NCI-H1105 treated with DMSO at 0.1 percent for 48 hours (cell line): ENCODE measurements around the gene ARHGAP6.
"Not testable (repeated sequence)": the region's sequence is repeated elsewhere in the genome, so short reads cannot be mapped to it uniquely, and the experiment has no call there.

Experiments used
- DNase-seq: peaks from one replicate; lab custom pipeline; 2025; lab: John Stamatoyannopoulos, UW

The ARHGAP6 gene

DNA sequence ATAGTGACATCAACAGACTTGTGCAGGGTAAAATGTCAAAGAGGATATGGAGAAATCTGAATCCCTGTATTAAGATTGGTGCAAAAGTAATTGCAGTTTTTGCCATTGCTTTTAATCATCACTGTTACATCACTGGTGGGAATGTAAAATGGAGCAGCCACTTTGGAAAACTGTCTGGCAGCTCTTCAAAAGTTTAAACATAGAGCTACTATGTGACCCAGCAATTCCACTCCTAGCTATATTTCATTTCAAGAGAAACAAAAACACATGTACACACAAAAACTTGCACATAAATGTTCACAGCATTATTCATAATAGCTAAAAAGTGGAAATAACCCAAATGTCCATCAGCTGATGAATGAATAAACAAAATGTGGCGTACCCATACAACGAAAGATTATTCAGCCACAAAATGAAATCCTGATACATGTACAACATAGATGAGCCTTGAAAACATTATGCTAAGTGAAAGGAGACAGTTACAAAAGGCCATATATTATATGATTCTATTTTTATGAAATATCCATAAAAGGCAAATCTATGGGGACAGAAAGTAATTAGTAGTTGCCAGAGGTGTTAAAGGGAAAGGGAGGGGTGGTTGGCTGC is 266.1 kb downstream of the ARHGAP6 start:
- no peak for DNase-seq

DNA sequence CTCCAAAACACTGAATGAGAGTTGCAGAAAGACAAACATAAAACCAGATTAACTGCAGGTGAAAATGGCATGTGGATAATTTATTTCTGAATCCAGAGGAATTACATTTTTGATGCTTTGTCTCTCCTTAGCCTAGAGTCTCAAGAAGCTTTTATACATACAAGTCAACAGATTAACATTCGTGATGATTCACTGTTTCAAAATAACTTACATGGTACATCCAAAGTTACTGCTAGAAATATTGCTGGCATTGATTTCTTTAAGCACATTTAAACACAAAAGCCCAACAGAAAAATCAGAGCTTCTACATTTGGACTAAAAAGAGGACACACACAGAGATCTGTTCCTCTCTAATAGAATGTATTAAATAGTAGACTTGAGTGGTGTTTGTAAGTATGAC is 266.9 kb downstream of the ARHGAP6 start:
- DNase-seq: no peak

- DNase-seq: no peak
These were observed 267.6 kb downstream of the ARHGAP6 start for GRCh38 chrX:11398139-11398538.

- DNase-seq: no peak
These were observed 268.0 kb downstream of the ARHGAP6 start for GRCh38 chrX:11397680-11398079.

- DNase-seq: no peak
These were observed 269.9 kb downstream of the ARHGAP6 start for GRCh38 chrX:11395859-11396258.

GRCh38 chrX:11393949-11394654 is 271.6 kb downstream of the ARHGAP6 start:
- DNase-seq: no peak

DNA sequence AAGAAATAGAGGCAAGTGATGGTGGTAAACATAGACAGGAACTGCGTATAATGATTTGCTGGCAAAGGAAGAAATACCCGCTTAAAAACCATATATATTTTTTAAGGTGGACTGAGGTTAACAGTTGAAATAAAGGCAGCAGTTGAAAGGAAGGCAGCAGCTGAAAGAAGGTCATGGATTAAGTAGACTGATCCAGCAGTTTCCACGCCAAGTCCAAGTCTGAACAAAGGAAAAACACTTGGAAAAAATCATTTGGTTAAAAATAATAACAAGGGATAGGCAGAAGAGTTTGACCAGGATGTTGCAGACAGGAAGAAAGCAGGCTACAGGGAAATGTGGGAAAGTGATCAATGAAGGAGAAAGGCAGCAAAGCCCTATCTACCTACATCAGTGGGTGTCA is 278.9 kb downstream of the ARHGAP6 start:
- no peak for DNase-seq

DNA sequence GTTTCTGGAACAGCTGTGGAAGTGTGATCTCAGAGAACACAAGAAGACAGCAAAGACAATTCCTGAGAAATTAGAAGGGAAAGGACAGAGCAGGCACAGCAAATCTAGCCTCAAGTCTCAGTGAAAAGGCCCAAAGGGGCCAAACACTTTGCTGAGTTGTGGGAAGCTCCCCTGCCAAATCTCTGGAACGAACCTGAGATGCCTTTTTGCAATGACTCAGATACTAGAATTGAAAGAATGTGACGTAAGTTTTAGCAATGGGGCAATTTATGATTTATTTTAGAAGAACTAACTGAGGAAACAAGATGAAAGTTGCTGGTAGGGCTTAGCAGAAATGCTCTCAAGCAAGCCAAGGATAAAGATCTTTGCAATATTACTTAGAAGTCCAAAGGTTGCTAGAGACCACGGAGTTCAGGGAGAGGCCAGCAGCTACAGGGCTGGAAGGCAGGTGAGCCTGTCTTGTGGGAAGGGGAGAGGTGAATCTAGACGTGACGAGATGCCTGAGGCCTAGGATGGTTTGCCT is 279.7 kb downstream of the ARHGAP6 start:
- no peak for DNase-seq

DNA sequence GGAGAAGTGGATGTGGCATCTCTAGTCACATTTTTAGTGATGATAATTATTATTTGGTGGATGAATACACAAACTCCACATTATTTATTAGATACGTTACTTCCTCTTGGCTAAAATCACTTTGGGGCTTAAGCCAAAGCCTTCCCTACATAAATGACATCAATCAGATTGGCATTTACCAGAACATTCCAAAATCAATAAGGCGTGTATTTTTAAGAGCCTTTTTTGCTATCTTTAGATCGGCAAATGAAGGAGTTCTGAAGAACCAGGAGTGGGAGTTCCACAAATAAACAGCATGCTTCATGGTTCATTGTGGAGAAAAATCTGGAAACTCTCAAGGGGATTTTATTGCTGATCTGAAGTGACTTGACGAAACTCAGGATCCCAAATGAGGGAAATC is 282.8 kb downstream of the ARHGAP6 start:
- no peak for DNase-seq

DNA sequence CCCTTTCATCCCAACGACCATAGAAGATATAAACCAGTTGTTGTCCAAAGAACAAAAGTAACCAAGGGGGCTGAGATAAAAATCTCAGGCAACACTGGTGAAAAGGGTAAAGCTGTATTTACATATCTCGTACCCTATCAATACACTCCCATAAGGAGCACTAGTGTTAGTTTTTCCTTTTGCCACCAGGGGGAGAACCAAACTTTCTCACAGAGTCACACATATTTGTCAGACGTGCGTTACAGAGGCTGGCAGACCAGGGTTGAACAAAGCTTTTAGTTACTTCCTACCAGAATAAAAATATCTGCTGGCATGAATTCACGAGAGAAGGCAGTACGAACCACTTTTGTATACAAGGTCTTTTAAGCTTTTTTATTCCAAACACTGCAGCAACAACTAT is 284.3 kb downstream of the ARHGAP6 start:
- DNase-seq: peak; percentile 31

- no peak for DNase-seq
These were observed 285.4 kb downstream of the ARHGAP6 start for GRCh38 chrX:11380187-11380844.

DNA sequence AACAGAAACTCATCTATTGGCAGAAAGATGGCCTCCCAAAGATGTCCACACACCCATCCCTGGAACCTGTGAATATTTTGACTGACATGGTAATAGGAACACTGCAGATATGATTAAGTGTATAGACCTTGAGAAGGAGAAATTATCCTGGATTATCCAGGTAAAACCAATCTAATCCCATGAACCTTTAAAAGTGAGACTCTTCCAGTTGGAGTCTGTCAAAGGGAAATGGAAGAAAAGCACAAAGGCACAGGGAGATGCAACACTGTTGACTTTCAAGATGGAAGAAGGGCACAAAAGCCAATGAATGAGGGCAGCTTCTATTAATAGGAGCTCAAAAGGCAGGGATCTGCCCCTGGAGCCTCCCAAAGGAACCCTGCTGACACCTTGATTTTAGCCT is 289.6 kb downstream of the ARHGAP6 start:
- no peak for DNase-seq

DNA sequence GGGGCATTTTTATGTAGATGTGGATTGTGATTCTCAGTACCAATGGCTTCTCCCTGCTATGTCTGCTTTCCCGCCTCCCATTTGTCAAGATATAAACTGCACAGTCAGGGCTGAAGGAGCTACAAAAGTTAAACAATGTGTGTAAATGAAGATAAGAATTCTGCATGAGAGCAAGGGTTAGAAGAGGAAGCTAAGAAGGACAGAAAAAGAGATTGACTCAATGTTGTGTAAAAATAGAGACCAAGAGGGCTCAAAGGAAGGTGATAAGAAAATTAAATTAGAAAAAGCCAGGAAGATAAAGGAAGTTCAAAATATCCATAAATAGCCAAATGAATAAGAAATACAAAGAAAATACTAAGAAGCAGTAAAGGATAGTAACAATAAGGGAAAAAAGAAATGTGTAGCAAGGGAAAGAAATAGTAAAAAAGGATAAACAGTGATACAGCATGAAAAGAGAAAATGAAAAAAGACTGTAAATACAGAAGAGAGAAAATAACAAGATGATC is 290.1 kb downstream of the ARHGAP6 start:
- no peak for DNase-seq

DNA sequence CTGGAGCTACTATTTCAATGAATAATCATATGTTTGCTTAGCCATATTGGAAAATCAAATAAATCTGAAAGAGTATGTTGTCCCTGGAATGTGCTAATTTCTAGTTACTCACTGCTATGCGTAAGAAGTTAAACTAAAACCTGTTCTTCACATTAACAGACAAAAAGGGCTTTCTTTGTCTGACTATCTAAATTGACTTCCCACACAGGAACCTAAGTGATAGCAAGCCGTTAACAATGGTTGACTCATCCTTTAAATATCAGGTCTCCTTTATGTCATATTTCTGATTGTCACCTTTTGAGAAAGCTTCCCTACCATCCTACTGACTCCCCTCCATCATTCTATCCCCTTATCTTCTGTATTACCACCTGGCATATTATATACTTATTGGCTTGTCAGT is 291.1 kb downstream of the ARHGAP6 start:
- no peak for DNase-seq

GRCh38 chrX:11371106-11371505 is 294.6 kb downstream of the ARHGAP6 start:
- no peak for DNase-seq

DNA sequence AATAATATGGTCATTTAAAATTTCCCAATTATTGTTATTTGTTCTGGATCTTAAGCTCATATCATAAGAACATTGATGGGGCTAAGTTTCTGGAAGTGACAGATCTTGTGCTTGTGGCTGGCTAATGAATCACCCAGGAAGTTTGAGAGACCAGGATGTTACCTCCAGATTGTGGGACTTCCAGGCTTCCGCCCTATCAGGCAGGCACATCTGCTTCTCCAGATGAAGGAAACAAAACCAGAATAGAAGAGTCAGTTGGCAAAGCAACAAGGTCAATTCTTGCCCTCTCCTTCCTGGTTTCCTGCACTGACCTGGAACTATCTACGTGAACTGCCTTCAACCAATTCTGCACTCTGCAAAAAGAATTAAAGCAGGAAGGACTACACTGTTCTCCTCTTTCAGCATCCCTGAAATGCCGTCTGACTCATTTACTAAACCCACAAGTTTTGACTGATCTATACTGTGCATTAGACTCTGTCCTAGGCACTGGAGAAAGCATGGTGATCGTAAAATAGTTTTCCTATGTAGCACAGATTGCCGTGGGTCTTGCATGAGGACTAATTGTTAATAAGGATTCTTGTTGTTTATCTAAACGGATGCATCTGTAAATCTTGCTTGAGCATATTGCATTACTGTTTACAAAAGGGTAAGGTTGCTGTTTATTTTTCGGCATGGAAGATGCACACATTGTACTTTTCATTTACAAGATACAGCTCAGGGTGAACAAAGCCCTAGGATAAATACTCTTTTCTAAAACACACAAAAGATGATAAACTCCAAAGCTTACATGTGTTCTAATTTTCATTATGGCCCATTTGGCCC is 297.9 kb downstream of the ARHGAP6 start:
- no peak for DNase-seq

DNA sequence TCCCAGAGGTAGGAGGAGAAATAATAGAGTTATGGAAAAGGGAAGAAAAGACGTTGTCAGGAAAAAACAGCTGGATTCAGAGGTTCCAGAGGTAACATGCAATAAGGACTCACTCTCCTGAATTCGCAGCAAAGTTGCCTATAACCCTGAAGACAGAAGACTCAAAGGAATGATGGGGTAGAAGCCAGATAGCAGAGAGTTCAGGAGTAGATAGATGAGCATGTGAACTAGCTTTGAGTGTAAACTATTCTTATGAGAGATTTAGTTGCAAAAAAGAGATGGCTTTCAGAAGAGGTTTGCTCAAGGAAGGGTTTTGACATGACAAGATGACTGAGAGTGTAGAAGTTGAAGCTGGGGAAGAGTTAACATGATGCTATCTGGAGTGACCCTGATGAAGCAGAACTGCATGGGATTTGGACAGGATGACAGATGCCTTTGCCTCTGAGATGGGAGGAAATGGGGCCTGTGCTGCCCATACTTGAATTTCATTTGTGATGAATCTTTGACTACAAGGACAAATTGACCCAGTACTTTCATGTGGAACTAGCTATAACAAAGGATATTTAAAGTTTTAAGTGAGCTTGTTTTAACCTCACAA is 298.6 kb downstream of the ARHGAP6 start:
- DNase-seq: no peak

DNA sequence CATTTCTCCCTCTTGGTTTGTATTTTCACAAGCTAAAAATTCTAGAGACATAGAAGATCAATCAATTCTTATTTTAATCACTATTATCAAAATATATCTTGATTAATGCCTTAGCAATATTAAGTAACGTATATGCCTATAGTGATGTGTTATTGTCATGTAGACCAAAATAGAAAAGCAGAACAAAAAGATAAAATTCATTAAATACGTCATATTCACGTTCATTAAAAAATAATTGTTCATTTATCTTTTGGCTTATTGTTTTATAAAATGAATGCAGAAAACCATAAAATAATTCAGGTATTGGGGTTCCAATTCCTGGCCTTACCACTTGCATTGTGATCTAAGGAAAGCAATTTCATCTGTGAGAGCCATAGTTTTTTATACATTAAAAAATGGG is 300.3 kb downstream of the ARHGAP6 start:
- DNase-seq: no peak

- DNase-seq: no peak
These were observed 300.9 kb downstream of the ARHGAP6 start for GRCh38 chrX:11364835-11365234.

- not testable (repeated sequence) for DNase-seq
These were observed 301.9 kb downstream of the ARHGAP6 start for GRCh38 chrX:11363825-11364224.

GRCh38 chrX:11363069-11363594 is 302.6 kb downstream of the ARHGAP6 start:
- DNase-seq: no peak
